Fibroblast of lung (primary cell): ENCODE results near the gene UNG. TPM values are rescaled to one million over a fixed set of nuclear protein-coding genes. Genes with fewer than 3 reads are reported as not detected.

Experiments
- DNase-seq, 2 donors: peaks; one replicate each; pipeline versions ENCODE4 v3.0.0 to v3.0.0-alpha.2; 2010; ENCODE audit warnings: low read depth in 2 of 2
- H2AFZ ChIP-seq: 2 replicates; pipeline ENCODE4 v1.5.1; 2012; ENCODE audit warnings: low read length, control low read depth, inconsistent platforms
- H3K27ac ChIP-seq: 2 replicates; pipeline ENCODE4 v1.5.1; 2011; ENCODE audit warnings: low read length, control low read depth; ENCODE audit not compliant: insufficient read depth
- H3K27me3 ChIP-seq: 2 replicates; pipeline ENCODE4 v1.5.1; 2011; ENCODE audit warnings: mild to moderate bottlenecking, low read length; ENCODE audit not compliant: control insufficient read depth, insufficient read depth
- H3K36me3 ChIP-seq: 2 replicates; pipeline ENCODE4 v1.5.1; 2011; ENCODE audit warnings: low read length; ENCODE audit not compliant: control insufficient read depth, insufficient read depth
- H3K4me1 ChIP-seq: 2 replicates; pipeline ENCODE4 v1.5.1; 2011; ENCODE audit warnings: low read length; ENCODE audit not compliant: control insufficient read depth, insufficient read depth; ENCODE audit errors: extremely low read depth
- H3K4me2 ChIP-seq: 2 replicates; pipeline ENCODE4 v1.5.1; 2011; ENCODE audit warnings: low read length, control low read depth; ENCODE audit not compliant: insufficient read depth; ENCODE audit errors: extremely low read depth
- H3K4me3 ChIP-seq, 4 experiments: fragments of 200-600 bp in 1 of 4; sonication (generic) in 1 of 4; replicated peaks in 1 of 4; 2 replicates each; pipeline ENCODE4 v1.5.1; 2011 to 2016; ENCODE audit warnings: low read length in 4 of 4, low read depth in 3 of 4, mild to moderate bottlenecking in 3 of 4, control low read depth in 2 of 4, inconsistent platforms in 1 of 4, mixed read lengths in 1 of 4; ENCODE audit not compliant: insufficient read depth in 1 of 4; ENCODE audit errors: control extremely low read depth in 1 of 4
- H3K79me2 ChIP-seq: 2 replicates; pipeline ENCODE4 v1.5.1; 2012; ENCODE audit warnings: mild to moderate bottlenecking, low read length, inconsistent platforms; ENCODE audit not compliant: control insufficient read depth, insufficient read depth
- H3K9ac ChIP-seq: 2 replicates; pipeline ENCODE4 v1.5.1; 2011; ENCODE audit warnings: mild to moderate bottlenecking, low read length, control low read depth; ENCODE audit not compliant: insufficient read depth
- H3K9me3 ChIP-seq: 2 replicates; pipeline ENCODE4 v1.5.1; 2012; ENCODE audit warnings: low read depth, low read length; ENCODE audit not compliant: control insufficient read depth, insufficient read depth
- H4K20me1 ChIP-seq: 2 replicates; pipeline ENCODE4 v1.5.1; 2011; ENCODE audit warnings: low read length; ENCODE audit not compliant: control insufficient read depth, insufficient read depth; ENCODE audit errors: extremely low read depth
- EZH2 ChIP-seq: IDR thresholded peaks from 2 replicates; pipeline ENCODE4 v1.5.1; 2012; ENCODE audit warnings: low read length, control low read depth, mild to moderate bottlenecking; ENCODE audit errors: missing control alignments
- polyA plus RNA-seq, 2 donors: library from polyadenylated mRNA; depleted of rRNA in 1 of 2; stranded (reverse) in 1 of 2; unstranded in 1 of 2; fragments of >200 nt; gene quantifications; 2 replicates each; pipeline ENCODE4 v1.2.1, GENCODE V29; 2011 to 2012; ENCODE audit warnings: missing spikeins in 1 of 2
- total RNA-seq: library from RNA; depleted of rRNA; stranded (reverse); fragments of >200 nt; gene quantifications from 2 replicates; pipeline ENCODE4 v1.2.1, GENCODE V29; 2014
- TF ChIP-seq, protein P1 (sequence below), 2 donors: IDR thresholded peaks in 1 of 2; conservative IDR thresholded peaks in 1 of 2; 1 replicate in 1 of 2; 2 replicates in 1 of 2; pipeline ENCODE4 v1.5.1; 2011 to 2012; ENCODE audit warnings: low read length in 2 of 2, control low read depth in 1 of 2, inconsistent platforms in 1 of 2, low read depth in 1 of 2, mild to moderate bottlenecking in 1 of 2

The UNG gene
- total and polyA plus RNA-seq, 2 donors (not counting 1 experiment from before 2014, with no cell fraction given), result 16.0 to 23.5 TPM

DNA sequence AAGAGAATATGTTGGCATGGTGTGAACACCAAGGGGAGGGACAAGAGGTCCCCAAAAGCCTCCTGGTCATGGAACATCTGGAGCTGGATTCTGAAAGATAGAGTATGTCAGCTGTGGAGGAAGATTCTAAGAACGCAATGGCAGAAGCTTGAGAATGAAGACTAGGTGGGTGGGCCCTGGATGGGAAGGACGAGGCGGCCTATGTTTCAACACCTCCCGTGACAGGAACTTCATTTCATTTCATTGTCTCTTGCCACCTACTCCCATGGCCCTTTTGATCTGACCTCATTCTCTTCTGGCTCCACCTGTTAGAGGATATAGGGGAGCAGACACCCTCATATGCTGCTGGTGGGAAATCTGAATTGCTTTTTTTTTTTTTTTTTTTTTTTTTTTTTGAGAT, 3.3 kb downstream of the UNG start:
- no peak overlapping the region for H2AFZ ChIP-seq
- H3K4me2 ChIP-seq, result no peak overlapping the region

DNA sequence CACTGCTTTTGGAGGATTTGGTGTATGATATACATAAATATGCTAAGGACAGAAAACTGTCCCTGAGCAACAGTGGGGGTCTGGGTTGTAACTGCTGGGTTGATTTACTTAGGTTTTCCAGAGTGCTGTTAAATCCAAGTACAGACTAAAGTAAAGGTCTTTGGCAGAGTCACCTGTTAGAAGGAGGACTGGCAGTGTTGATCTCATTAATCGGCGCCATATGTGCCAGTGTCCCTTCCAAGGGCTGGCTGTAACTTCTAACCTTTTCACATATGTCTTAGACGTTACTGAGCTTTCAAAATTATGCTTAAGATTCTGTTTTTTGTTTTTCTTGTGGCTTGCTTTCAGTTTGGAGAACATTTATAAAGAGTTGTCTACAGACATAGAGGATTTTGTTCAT, 5.1 kb downstream of the UNG start:
- TF ChIP-seq, protein P1, sequence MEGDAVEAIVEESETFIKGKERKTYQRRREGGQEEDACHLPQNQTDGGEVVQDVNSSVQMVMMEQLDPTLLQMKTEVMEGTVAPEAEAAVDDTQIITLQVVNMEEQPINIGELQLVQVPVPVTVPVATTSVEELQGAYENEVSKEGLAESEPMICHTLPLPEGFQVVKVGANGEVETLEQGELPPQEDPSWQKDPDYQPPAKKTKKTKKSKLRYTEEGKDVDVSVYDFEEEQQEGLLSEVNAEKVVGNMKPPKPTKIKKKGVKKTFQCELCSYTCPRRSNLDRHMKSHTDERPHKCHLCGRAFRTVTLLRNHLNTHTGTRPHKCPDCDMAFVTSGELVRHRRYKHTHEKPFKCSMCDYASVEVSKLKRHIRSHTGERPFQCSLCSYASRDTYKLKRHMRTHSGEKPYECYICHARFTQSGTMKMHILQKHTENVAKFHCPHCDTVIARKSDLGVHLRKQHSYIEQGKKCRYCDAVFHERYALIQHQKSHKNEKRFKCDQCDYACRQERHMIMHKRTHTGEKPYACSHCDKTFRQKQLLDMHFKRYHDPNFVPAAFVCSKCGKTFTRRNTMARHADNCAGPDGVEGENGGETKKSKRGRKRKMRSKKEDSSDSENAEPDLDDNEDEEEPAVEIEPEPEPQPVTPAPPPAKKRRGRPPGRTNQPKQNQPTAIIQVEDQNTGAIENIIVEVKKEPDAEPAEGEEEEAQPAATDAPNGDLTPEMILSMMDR (conservative IDR thresholded peaks at IDR 0.05 in 1 of 2, IDR thresholded peaks at IDR 0.05 in 1 of 2; ENCODE audit: low read depth in 1 of 2, low read length in 2 of 2), result no peak
- no peak for TF ChIP-seq EZH2
- Histone ChIP-seq H3K27me3 (no peaks in the 10 kb centered on the region), H4K20me1 (no peaks in the 10 kb centered on the region), H2AFZ (no peak overlapping the region), H3K9ac (no peak overlapping the region), H3K4me3 (no peak overlapping the region), H3K4me1 (peaks cover 4% of the 10 kb centered on the region), H3K36me3 (peaks cover 5% of the 10 kb centered on the region), H3K4me2 (no peak overlapping the region), H3K27ac (no peak overlapping the region), H3K9me3 (no peaks in the 10 kb centered on the region), H3K79me2 (peaks cover 4% of the 10 kb centered on the region)
- no peak for DNase-seq

More for the DNA sequence above, 3.3 kb downstream of the UNG start:
- H3K27ac ChIP-seq, result no peak overlapping the region
- peaks cover 4% of the 10 kb centered on the region for H3K36me3 ChIP-seq
- no peaks in the 10 kb centered on the region for H4K20me1 ChIP-seq
- no peaks in the 10 kb centered on the region for H3K27me3 ChIP-seq
- H3K9me3 ChIP-seq, result no peaks in the 10 kb centered on the region
- DNase-seq, result no peak
- H3K9ac ChIP-seq, result no peak overlapping the region
- peaks cover 4% of the 10 kb centered on the region for H3K4me1 ChIP-seq
- no peak overlapping the region for H3K4me3 ChIP-seq
- peaks cover 4% of the 10 kb centered on the region for H3K79me2 ChIP-seq
- TF ChIP-seq EZH2, result no peak
- TF ChIP-seq, protein P1 (conservative IDR thresholded peaks at IDR 0.05 in 1 of 2, IDR thresholded peaks at IDR 0.05 in 1 of 2; ENCODE audit: low read depth in 1 of 2, low read length in 2 of 2), result no peak

GRCh38 chr12:109105176-109105575, 7.8 kb downstream of the UNG start:
- H3K9me3 ChIP-seq, result no peaks in the 10 kb centered on the region

More at GRCh38 chr12:109105176-109105575, 7.8 kb downstream of the UNG start:
- Histone ChIP-seq H3K36me3 (peaks cover 4% of the 10 kb centered on the region), H3K27me3 (no peaks in the 10 kb centered on the region), H2AFZ (no peak overlapping the region), H3K9ac (no peak overlapping the region), H3K4me3 (no peak overlapping the region), H3K27ac (no peak overlapping the region), H3K4me1 (peaks cover 1% of the 10 kb centered on the region), H4K20me1 (no peaks in the 10 kb centered on the region), H3K79me2 (peaks cover under 1% of the 10 kb centered on the region), H3K4me2 (no peak overlapping the region)
- no peak for TF ChIP-seq EZH2
- TF ChIP-seq, protein P1 (conservative IDR thresholded peaks at IDR 0.05 in 1 of 2, IDR thresholded peaks at IDR 0.05 in 1 of 2; ENCODE audit: low read depth in 1 of 2, low read length in 2 of 2), result no peak
- DNase-seq, result no peak
